Esophagus muscularis mucosa (tissue), 4 donors: ENCODE measurements around the gene RPUSD1. TPM values are rescaled to one million over a fixed set of nuclear protein-coding genes. Genes with fewer than 3 reads are reported as not detected.
"Not testable (repeated sequence)": the region's sequence is repeated elsewhere in the genome, so short reads cannot be mapped to it uniquely, and the experiment has no call there.

Experiments
- DNase-seq: peaks from one replicate; pipeline ENCODE4 v3.0.0-alpha.2; 2017; ENCODE audit errors: extremely low spot score
- H3K27ac ChIP-seq, 4 donors: fragments of 200-600 bp; sonication (generic); replicated peaks in 1 of 4; 1 replicate in 3 of 4; 2 replicates in 1 of 4; pipeline ENCODE4 v1.5.1; 2016 to 2019; ENCODE audit warnings: mild to moderate bottlenecking in 1 of 4
- H3K27me3 ChIP-seq, 4 donors: fragments of 200-600 bp; sonication (generic); one replicate each; pipeline versions ENCODE4 v1.5.1 to v1.6.0; 2016 to 2019
- H3K36me3 ChIP-seq, 4 donors: fragments of 200-600 bp; sonication (generic); one replicate each; pipeline ENCODE4 v1.5.1; 2016 to 2019
- H3K4me1 ChIP-seq, 4 donors: fragments of 200-600 bp; sonication (generic); one replicate each; pipeline ENCODE4 v1.5.1; 2016 to 2019
- H3K4me3 ChIP-seq, 4 donors: fragments of 200-600 bp; sonication (generic); 1 replicate in 2 of 4; 2 replicates in 2 of 4; pipeline ENCODE4 v1.5.1; 2016 to 2019; ENCODE audit warnings: mild to moderate bottlenecking in 4 of 4, moderate library complexity in 1 of 4
- H3K9me3 ChIP-seq, 4 donors: fragments of 200-600 bp; sonication (generic); 1 replicate in 3 of 4; 2 replicates in 1 of 4; pipeline ENCODE4 v1.5.1; 2016 to 2019
- EP300 ChIP-seq: sonication (generic); formaldehyde crosslinking; IDR thresholded peaks from one replicate; pipeline ENCODE4 v1.6.1; 2017; ENCODE audit warnings: antibody characterized with exemption
- POLR2A ChIP-seq: fragments of 450-650 bp; IDR thresholded peaks from one replicate; pipeline ENCODE4 v1.6.1; 2017; ENCODE audit warnings: antibody characterized with exemption, moderate library complexity, mild to moderate bottlenecking, low read depth
- POLR2AphosphoS5 ChIP-seq, 2 donors: sonication (generic); formaldehyde crosslinking; IDR thresholded peaks; one replicate each; pipeline ENCODE4 v1.6.1; 2017; ENCODE audit warnings: antibody characterized with exemption in 2 of 2
- whole genome bisulfite sequencing: methylation state at CpG from one replicate; pipeline ENCODE4 v1.1.5; 2018; 5-methylcytosine and 5-hydroxymethylcytosine counted together
- intact Hi-C: fragments of 100-400 bp; cut with DNase I; formaldehyde crosslinking; loops from one replicate; pipeline ENCODE4 v1.15.1; 2023
- total RNA-seq, 4 donors: library from RNA; depleted of rRNA; stranded (reverse); fragments of >200 nt; gene quantifications; one replicate each; pipeline versions ENCODE4 v1.1.0 to v1.2.1, GENCODE V29; 2016
- TF ChIP-seq, protein P1 (sequence below), 3 experiments: fragments of 200-600 bp in 2 of 3; fragments of 450-650 bp in 1 of 3; sonication (generic) in 2 of 3; IDR thresholded peaks; one replicate each; pipeline ENCODE4 v1.5.1; 2017 to 2019; ENCODE audit warnings: antibody characterized with exemption in 3 of 3, mild to moderate bottlenecking in 2 of 3, moderate library complexity in 1 of 3

The RPUSD1 gene, protein sequence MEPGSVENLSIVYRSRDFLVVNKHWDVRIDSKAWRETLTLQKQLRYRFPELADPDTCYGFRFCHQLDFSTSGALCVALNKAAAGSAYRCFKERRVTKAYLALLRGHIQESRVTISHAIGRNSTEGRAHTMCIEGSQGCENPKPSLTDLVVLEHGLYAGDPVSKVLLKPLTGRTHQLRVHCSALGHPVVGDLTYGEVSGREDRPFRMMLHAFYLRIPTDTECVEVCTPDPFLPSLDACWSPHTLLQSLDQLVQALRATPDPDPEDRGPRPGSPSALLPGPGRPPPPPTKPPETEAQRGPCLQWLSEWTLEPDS
- total RNA-seq: 10 to 100 TPM; 10.4 to 29.1 (median 20.4) TPM

DNA sequence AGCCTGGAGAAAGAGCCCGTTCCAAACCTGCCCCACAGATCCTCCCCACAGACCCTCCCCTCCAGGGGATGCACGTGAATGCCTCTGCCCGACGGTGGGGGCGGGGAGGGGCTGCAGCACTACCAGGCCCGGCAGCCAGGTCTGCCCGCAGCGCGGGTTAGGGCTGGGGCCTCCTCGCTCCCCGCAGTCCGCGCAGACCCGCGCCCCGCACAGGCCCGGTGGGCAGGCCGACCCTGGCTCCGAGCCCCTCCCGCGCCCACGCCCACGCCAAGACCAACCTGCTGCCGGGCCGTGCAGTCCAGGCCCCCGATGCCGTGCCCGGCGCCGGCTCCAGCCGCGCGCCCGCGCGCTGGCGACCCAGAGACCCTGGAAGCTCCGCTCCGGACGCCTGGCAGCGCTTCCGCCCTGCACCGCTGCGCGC lies at the start of gene RPUSD1:
RPUSD1 (minus strand) TSS at position 404 of the 421 bp plus-strand sequence. CDS start 644 bp downstream, outside the sequence.
- peak within 1 kb of the TSS; percentile 86 to 99 (median 96) for H3K4me3 ChIP-seq
- H3K36me3 ChIP-seq: peaks cover 0 to 38% (median 20%) of the 10 kb centered on the region in 4 donors
- TF ChIP-seq EP300: no peak
- TF ChIP-seq, protein P1, sequence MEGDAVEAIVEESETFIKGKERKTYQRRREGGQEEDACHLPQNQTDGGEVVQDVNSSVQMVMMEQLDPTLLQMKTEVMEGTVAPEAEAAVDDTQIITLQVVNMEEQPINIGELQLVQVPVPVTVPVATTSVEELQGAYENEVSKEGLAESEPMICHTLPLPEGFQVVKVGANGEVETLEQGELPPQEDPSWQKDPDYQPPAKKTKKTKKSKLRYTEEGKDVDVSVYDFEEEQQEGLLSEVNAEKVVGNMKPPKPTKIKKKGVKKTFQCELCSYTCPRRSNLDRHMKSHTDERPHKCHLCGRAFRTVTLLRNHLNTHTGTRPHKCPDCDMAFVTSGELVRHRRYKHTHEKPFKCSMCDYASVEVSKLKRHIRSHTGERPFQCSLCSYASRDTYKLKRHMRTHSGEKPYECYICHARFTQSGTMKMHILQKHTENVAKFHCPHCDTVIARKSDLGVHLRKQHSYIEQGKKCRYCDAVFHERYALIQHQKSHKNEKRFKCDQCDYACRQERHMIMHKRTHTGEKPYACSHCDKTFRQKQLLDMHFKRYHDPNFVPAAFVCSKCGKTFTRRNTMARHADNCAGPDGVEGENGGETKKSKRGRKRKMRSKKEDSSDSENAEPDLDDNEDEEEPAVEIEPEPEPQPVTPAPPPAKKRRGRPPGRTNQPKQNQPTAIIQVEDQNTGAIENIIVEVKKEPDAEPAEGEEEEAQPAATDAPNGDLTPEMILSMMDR (IDR thresholded peaks at IDR 0.05): no peak
- H3K27ac ChIP-seq: peak within 1 kb of the TSS; percentile 68 to 84 (median 80)
- no peaks in the 10 kb centered on the region for H3K9me3 ChIP-seq
- DNase-seq: no peak
- 4% methylated on average over 14 of the region's 45 CpGs for WGBS
- intact Hi-C loops: no loop called here
- H3K27me3 ChIP-seq: peaks cover 0 to 10% (median 3%) of the 10 kb centered on the region in 4 donors
- H3K4me1 ChIP-seq: peaks cover 23 to 51% (median 37%) of the 10 kb centered on the region in 4 donors

DNA sequence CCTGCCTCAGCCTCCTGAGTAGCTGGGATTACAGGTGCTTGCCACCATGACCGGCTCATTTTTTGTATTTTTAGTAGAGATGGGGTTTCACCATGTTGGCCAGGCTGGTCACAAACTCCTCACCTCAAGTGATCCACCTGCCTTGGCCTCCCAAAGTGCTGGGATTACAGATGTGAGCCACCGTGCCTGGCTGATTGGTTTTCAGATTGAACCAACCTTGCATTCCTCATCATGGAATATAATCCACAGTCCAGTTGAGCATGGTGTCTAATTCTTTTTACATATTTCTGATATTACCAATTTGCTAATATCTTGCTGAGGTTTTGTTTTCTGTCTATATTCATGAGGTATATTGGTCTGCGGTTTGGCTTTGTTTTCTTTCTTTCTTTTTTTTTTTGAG lies 48.6 kb upstream of the RPUSD1 start:
- DNase-seq, intact Hi-C loops, H3K4me3 ChIP-seq, H3K27ac ChIP-seq, H3K36me3 ChIP-seq, H3K4me1 ChIP-seq: not testable (repeated sequence)
- WGBS: 88% methylated on average over 3 of the region's 3 CpGs
- peaks cover 0 to 40% (median 32%) of the 10 kb centered on the region in 4 donors for H3K9me3 ChIP-seq
- H3K27me3 ChIP-seq: peaks cover 0 to 85% (median 4%) of the 10 kb centered on the region in 4 donors

DNA sequence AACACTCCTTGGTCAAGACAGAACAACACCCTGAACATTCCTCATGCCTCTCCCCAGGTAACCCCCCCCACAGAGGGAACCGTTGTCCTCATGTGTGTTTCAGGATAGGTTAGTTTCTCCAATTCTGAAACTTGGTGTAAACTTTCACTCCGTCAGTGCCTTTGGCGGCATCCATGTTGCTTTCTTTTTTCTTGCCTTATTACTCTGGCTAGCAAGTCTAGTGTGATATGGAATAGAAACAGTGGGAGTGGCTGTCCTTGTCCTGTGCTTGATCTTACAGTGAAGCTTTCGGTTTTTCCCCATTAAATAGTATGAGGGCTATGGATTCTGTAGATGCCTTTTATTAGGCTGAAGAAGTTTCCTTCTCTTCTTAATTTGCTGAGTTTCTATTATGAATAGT lies 48.0 kb upstream of the RPUSD1 start:
- Histone ChIP-seq H3K36me3 (no peaks in the 10 kb centered on the region), H3K4me3 (no peak overlapping the region), H3K27me3 (peaks cover 0 to 85% (median 4%) of the 10 kb centered on the region in 4 donors), H3K27ac (no peak overlapping the region), H3K4me1 (no peaks in the 10 kb centered on the region), H3K9me3 (peaks cover 0 to 40% (median 32%) of the 10 kb centered on the region in 4 donors)
- no peak for DNase-seq
- no peak for TF ChIP-seq POLR2A
- no peak for TF ChIP-seq EP300
- TF ChIP-seq POLR2AphosphoS5 (IDR thresholded peaks at IDR 0.05): no peak
- TF ChIP-seq, protein P1 (IDR thresholded peaks at IDR 0.05): no peak
- intact Hi-C loops: no loop called here
- WGBS: 93% methylated on average over 4 of the region's 4 CpGs

DNA sequence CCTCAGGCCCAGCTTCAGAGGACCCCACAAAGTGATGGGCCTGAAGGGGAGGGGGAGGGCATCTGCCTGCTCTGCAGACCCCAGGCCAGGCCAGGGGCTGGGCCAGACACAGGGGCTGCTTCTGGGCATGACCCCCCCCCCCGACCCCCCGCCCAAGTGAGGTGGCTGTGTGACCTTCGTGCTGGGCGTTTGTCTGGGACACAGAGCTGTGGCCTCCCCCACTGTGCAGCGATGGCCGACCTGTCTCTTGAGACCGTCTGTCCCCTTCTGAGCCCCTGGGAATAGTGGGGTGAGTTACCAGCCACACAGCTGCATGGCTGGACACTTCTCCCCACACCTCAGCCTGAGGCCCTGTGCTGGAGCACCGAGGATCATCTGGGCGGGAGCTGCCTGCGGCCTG lies 47.2 kb upstream of the RPUSD1 start:
- H3K4me3 ChIP-seq: no peak overlapping the region
- intact Hi-C loops: no loop called here
- peaks cover 0 to 85% (median 4%) of the 10 kb centered on the region in 4 donors for H3K27me3 ChIP-seq
- no peak for TF ChIP-seq POLR2A
- TF ChIP-seq, protein P1 (IDR thresholded peaks at IDR 0.05): no peak
- no peak for TF ChIP-seq EP300
- TF ChIP-seq POLR2AphosphoS5 (IDR thresholded peaks at IDR 0.05): no peak
- no peak overlapping the region for H3K27ac ChIP-seq
- WGBS: 96% methylated on average over 3 of the region's 10 CpGs
- no peaks in the 10 kb centered on the region for H3K4me1 ChIP-seq
- DNase-seq: no peak
- H3K9me3 ChIP-seq: peaks cover 0 to 40% (median 32%) of the 10 kb centered on the region in 4 donors
- no peaks in the 10 kb centered on the region for H3K36me3 ChIP-seq

DNA sequence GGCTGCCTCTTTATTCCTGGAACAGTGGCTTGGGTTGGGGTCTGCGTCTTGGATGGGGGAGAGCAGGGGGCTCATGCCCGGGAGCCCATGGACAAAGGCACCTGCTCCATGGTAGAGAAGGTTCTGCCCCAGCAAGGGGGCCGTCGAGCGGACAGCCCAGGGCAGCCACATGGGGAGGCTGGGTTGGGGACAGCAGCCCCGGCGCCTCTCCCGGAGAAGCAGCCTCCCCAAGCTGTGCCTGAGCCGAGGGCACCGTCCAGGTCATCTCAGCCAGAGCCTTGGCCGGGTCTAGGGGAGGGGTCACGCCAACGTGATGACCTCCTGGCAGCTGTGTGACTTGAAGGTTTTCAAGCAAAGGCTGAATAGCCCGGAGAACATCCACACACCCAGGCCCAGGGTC lies 45.2 kb upstream of the RPUSD1 start:
- 87% methylated on average over 4 of the region's 14 CpGs for WGBS
- no peak for TF ChIP-seq POLR2A
- TF ChIP-seq POLR2AphosphoS5 (IDR thresholded peaks at IDR 0.05): no peak
- TF ChIP-seq, protein P1 (IDR thresholded peaks at IDR 0.05): no peak
- no peak for TF ChIP-seq EP300
- H3K27me3 ChIP-seq: peaks cover 0 to 72% (median 0%) of the 10 kb centered on the region in 4 donors

More for the DNA sequence above, 45.2 kb upstream of the RPUSD1 start:
- Histone ChIP-seq H3K4me3 (no peak overlapping the region), H3K36me3 (no peaks in the 10 kb centered on the region), H3K9me3 (peaks cover 0 to 40% (median 32%) of the 10 kb centered on the region in 4 donors), H3K27ac (no peak overlapping the region), H3K4me1 (no peaks in the 10 kb centered on the region)
- no peak for DNase-seq
- intact Hi-C loops: no loop called here
